ENCODE measurements around the gene FKBP5.

The FKBP5 gene

GRCh38 chr6:35558571-35558970 is 130.1 kb downstream of the FKBP5 start:
- no peak for TF ChIP-seq ZBTB7A (IDR thresholded peaks at IDR 0.05; ENCODE audit: low read depth)
- TF ChIP-seq TEAD4 (IDR thresholded peaks at IDR 0.05) = no peak
- no peak for TF ChIP-seq USF1 (IDR thresholded peaks at IDR 0.05)
- TF ChIP-seq REST (IDR thresholded peaks at IDR 0.05; ENCODE audit: low read depth) = no peak
- TF ChIP-seq NFIC (IDR thresholded peaks at IDR 0.05) = no peak
- no peak for TF ChIP-seq CREB1 (IDR thresholded peaks at IDR 0.05; ENCODE audit: low read depth)
- no peak for TF ChIP-seq TCF12 (IDR thresholded peaks at IDR 0.05; ENCODE audit: low read depth)
- TF ChIP-seq CEBPB (IDR thresholded peaks at IDR 0.05) = no peak
- no peak for TF ChIP-seq FOXM1 (IDR thresholded peaks at IDR 0.05; ENCODE audit: borderline replicate concordance, low read depth)
- no peak for TF ChIP-seq EGR1 (IDR thresholded peaks at IDR 0.05)
- no peak for TF ChIP-seq TAF1 (IDR thresholded peaks at IDR 0.05; ENCODE audit: low read depth)
- no peak for TF ChIP-seq MAX (IDR thresholded peaks at IDR 0.05)
- no peak for TF ChIP-seq RAD21 (IDR thresholded peaks at IDR 0.05; ENCODE audit: low read depth)
- no peak for TF ChIP-seq EP300 (IDR thresholded peaks at IDR 0.05; ENCODE audit: borderline replicate concordance)
- TF ChIP-seq YY1 (IDR thresholded peaks at IDR 0.05; ENCODE audit: low read depth) = no peak

- TF ChIP-seq YY1 (IDR thresholded peaks at IDR 0.05; ENCODE audit: low read depth) (no peak), CEBPB (IDR thresholded peaks at IDR 0.05) (no peak), MAX (IDR thresholded peaks at IDR 0.05) (no peak), EGR1 (IDR thresholded peaks at IDR 0.05) (no peak), REST (IDR thresholded peaks at IDR 0.05; ENCODE audit: low read depth) (no peak)
These were observed 131.5 kb downstream of the FKBP5 start for GRCh38 chr6:35557239-35557638.

GRCh38 chr6:35554811-35555210 is 133.9 kb downstream of the FKBP5 start:
- TF ChIP-seq EGR1 (IDR thresholded peaks at IDR 0.05) (no peak), TEAD4 (IDR thresholded peaks at IDR 0.05) (no peak), CEBPB (IDR thresholded peaks at IDR 0.05) (no peak), FOXM1 (IDR thresholded peaks at IDR 0.05; ENCODE audit: borderline replicate concordance, low read depth) (no peak), EP300 (IDR thresholded peaks at IDR 0.05; ENCODE audit: borderline replicate concordance) (no peak), TCF12 (IDR thresholded peaks at IDR 0.05; ENCODE audit: low read depth) (no peak)

- TF ChIP-seq RAD21 (IDR thresholded peaks at IDR 0.05; ENCODE audit: low read depth) (no peak), REST (IDR thresholded peaks at IDR 0.05; ENCODE audit: low read depth) (no peak), MAX (IDR thresholded peaks at IDR 0.05) (no peak), CREB1 (IDR thresholded peaks at IDR 0.05; ENCODE audit: low read depth) (no peak), EGR1 (IDR thresholded peaks at IDR 0.05) (no peak)
These were observed 135.4 kb downstream of the FKBP5 start for GRCh38 chr6:35553315-35553714.

GRCh38 chr6:35552285-35552917 is 136.3 kb downstream of the FKBP5 start:
- TF ChIP-seq TEAD4 (IDR thresholded peaks at IDR 0.05) (no peak), RAD21 (IDR thresholded peaks at IDR 0.05; ENCODE audit: low read depth) (peak; percentile 78)

Data from Ishikawa (cell line).